Tibial nerve (tissue), 4 donors: ENCODE results near the gene NID2.

ENCODE experiments used
- EP300 ChIP-seq, 2 donors: sonication (generic); formaldehyde crosslinking; IDR thresholded peaks; one replicate each; pipeline ENCODE4 v1.6.1; 2017; ENCODE audit warnings: antibody characterized with exemption in 2 of 2, mild to moderate bottlenecking in 1 of 2
- POLR2A ChIP-seq, 2 donors: fragments of 450-650 bp; IDR thresholded peaks; one replicate each; pipeline ENCODE4 v1.6.1; 2017; ENCODE audit warnings: antibody characterized with exemption in 2 of 2, mild to moderate bottlenecking in 2 of 2, moderate library complexity in 2 of 2
- TF ChIP-seq, protein P1 (sequence below), 5 experiments: fragments of 200-600 bp in 3 of 5; fragments of 450-650 bp in 2 of 5; sonication (generic) in 3 of 5; IDR thresholded peaks; one replicate each; pipeline ENCODE4 v1.5.1; 2016 to 2019; ENCODE audit warnings: antibody characterized with exemption in 5 of 5, mild to moderate bottlenecking in 3 of 5, moderate library complexity in 2 of 5

DNA sequence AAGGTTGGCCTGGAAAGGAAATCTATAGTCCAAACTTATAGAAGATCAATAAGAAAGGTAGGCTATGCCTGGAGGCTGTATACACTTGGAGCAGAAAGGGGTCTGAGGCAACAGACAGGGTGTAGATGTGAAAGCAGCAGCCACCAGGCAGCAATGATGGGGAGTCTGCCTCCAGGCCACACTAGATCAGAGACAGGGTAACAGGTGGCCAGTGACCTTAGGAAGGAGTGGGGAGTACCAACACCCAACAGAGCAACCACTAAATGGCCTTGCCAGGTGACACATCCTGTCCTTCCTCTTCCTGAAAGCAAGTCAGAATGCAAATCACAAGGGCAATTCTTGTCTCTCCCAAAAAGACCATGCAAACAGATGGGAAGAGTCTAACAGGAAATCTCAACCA, 46.4 kb upstream of the NID2 start:
- TF ChIP-seq, protein P1, sequence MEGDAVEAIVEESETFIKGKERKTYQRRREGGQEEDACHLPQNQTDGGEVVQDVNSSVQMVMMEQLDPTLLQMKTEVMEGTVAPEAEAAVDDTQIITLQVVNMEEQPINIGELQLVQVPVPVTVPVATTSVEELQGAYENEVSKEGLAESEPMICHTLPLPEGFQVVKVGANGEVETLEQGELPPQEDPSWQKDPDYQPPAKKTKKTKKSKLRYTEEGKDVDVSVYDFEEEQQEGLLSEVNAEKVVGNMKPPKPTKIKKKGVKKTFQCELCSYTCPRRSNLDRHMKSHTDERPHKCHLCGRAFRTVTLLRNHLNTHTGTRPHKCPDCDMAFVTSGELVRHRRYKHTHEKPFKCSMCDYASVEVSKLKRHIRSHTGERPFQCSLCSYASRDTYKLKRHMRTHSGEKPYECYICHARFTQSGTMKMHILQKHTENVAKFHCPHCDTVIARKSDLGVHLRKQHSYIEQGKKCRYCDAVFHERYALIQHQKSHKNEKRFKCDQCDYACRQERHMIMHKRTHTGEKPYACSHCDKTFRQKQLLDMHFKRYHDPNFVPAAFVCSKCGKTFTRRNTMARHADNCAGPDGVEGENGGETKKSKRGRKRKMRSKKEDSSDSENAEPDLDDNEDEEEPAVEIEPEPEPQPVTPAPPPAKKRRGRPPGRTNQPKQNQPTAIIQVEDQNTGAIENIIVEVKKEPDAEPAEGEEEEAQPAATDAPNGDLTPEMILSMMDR (IDR thresholded peaks at IDR 0.05): no peak
- TF ChIP-seq POLR2A (IDR thresholded peaks at IDR 0.05): no peak
- no peak for TF ChIP-seq EP300 (IDR thresholded peaks at IDR 0.05)
